Measurements from ENCODE around the gene ACOT8.
A peak's percentile ranks its signal among the peaks of the same experiment; 100 is the strongest.
"Not testable (repeated sequence)": the region's sequence is repeated elsewhere in the genome, so short reads cannot be mapped to it uniquely, and the experiment has no call there.

ACOT8 gene

GRCh38 chr20:45887346-45887715 is 30.1 kb upstream of the ACOT8 start, which contains the start of gene SPATA25:
Gene SPATA25, minus strand, starts transcription at chr20:45887622. Its CDS starts 32 bp downstream, at chr20:45887590.
- DNase-seq (ENCODE audit: low read depth), result no peak

- DNase-seq (ENCODE audit: low read depth), result no peak
Observed at GRCh38 chr20:45886590-45887345, 29.6 kb upstream of the ACOT8 start.

- no peak for DNase-seq (ENCODE audit: low read depth)
Observed at GRCh38 chr20:45883100-45883469, 25.9 kb upstream of the ACOT8 start.

- DNase-seq (ENCODE audit: low read depth), result no peak
Observed at GRCh38 chr20:45882469-45883099, 25.4 kb upstream of the ACOT8 start.

GRCh38 chr20:45880988-45881788 is 24.0 kb upstream of the ACOT8 start, which contains the start of gene ZSWIM1:
Gene ZSWIM1, plus strand, starts transcription at chr20:45881227. Its CDS starts 1,366 bp downstream, at chr20:45882593.
- DNase-seq (ENCODE audit: low read depth), result peak; percentile 98

GRCh38 chr20:45878076-45878761 is 21.0 kb upstream of the ACOT8 start:
- DNase-seq (ENCODE audit: low read depth), result no peak

- DNase-seq (ENCODE audit: low read depth), result no peak
Observed at GRCh38 chr20:45874576-45874975, 17.4 kb upstream of the ACOT8 start.

GRCh38 chr20:45874104-45874481 is 16.9 kb upstream of the ACOT8 start:
- not testable (repeated sequence) for DNase-seq (ENCODE audit: low read depth)

- no peak for DNase-seq (ENCODE audit: low read depth)
Observed at GRCh38 chr20:45873409-45874103, 16.4 kb upstream of the ACOT8 start.

GRCh38 chr20:45872626-45873025 is 15.4 kb upstream of the ACOT8 start:
- no peak for DNase-seq (ENCODE audit: low read depth)

- DNase-seq (ENCODE audit: low read depth), result no peak
Observed at GRCh38 chr20:45867819-45868176, 10.6 kb upstream of the ACOT8 start.

GRCh38 chr20:45867136-45867818 is 10.1 kb upstream of the ACOT8 start:
- no peak for DNase-seq (ENCODE audit: low read depth)

GRCh38 chr20:45866454-45866853 is 9.3 kb upstream of the ACOT8 start:
- no peak for DNase-seq (ENCODE audit: low read depth)

GRCh38 chr20:45863543-45864470 is 6.6 kb upstream of the ACOT8 start:
- DNase-seq (ENCODE audit: low read depth), result no peak

GRCh38 chr20:45861221-45862075 is 4.3 kb upstream of the ACOT8 start:
- DNase-seq (ENCODE audit: low read depth), result no peak

- DNase-seq (ENCODE audit: low read depth), result no peak
Observed at GRCh38 chr20:45860560-45861220, 3.5 kb upstream of the ACOT8 start.

- no peak for DNase-seq (ENCODE audit: low read depth)
Observed at GRCh38 chr20:45859916-45860315, 2.7 kb upstream of the ACOT8 start.

- no peak for DNase-seq (ENCODE audit: low read depth)
Observed at GRCh38 chr20:45857882-45858216, 657 bp upstream of the ACOT8 start.

- no peak for DNase-seq (ENCODE audit: low read depth)
Observed at GRCh38 chr20:45853484-45853883, 3.7 kb downstream of the ACOT8 start.
